ENCODE measurements around the gene FAM168A. TPM values are rescaled to one million over a fixed set of nuclear protein-coding genes. Genes with fewer than 3 reads are reported as not detected.

Gene FAM168A
- total RNA-seq, 1 donor from 2014 or later, result 21.4 TPM

GRCh38 chr11:73518195-73518594, 79.7 kb downstream of the FAM168A start:
- no peaks in the 10 kb centered on the region for H3K9me3 ChIP-seq
- no peaks in the 10 kb centered on the region for H3K36me3 ChIP-seq
- TF ChIP-seq POLR2A (IDR thresholded peaks at IDR 0.05) (no peak), CTCF (IDR thresholded peaks at IDR 0.05) (no peak), POLR2AphosphoS5 (IDR thresholded peaks at IDR 0.05; ENCODE audit: insufficient read depth in 1 of 2, low read depth in 1 of 2) (no peak)
- H3K4me3 ChIP-seq, result no peak overlapping the region
- intact Hi-C loops (cut with DNase I), result no loop called here
- H3K4me1 ChIP-seq, result no peaks in the 10 kb centered on the region
- H3K27ac ChIP-seq, result no peak overlapping the region
- no peak for DNase-seq (ENCODE audit: extremely low spot score in 2 of 2)
- H3K27me3 ChIP-seq, result no peaks in the 10 kb centered on the region

GRCh38 chr11:73516080-73516479, 81.8 kb downstream of the FAM168A start:
- H3K27ac ChIP-seq, result no peak overlapping the region
- no peaks in the 10 kb centered on the region for H3K4me1 ChIP-seq
- no peaks in the 10 kb centered on the region for H3K36me3 ChIP-seq
- H3K27me3 ChIP-seq, result no peaks in the 10 kb centered on the region
- TF ChIP-seq CTCF (IDR thresholded peaks at IDR 0.05) (no peak), POLR2AphosphoS5 (IDR thresholded peaks at IDR 0.05; ENCODE audit: insufficient read depth in 1 of 2, low read depth in 1 of 2) (no peak), POLR2A (IDR thresholded peaks at IDR 0.05) (no peak)
- no peak overlapping the region for H3K4me3 ChIP-seq
- intact Hi-C loops (cut with DNase I), result no loop called here
- H3K9me3 ChIP-seq, result no peaks in the 10 kb centered on the region
- no peak for DNase-seq (ENCODE audit: extremely low spot score in 2 of 2)

- no peak overlapping the region for H3K4me3 ChIP-seq
- no peaks in the 10 kb centered on the region for H3K36me3 ChIP-seq
- no peak overlapping the region for H3K27ac ChIP-seq
- intact Hi-C loops (cut with DNase I), result no loop called here
- no peaks in the 10 kb centered on the region for H3K4me1 ChIP-seq
- DNase-seq (ENCODE audit: extremely low spot score in 2 of 2), result no peak
- TF ChIP-seq POLR2AphosphoS5 (IDR thresholded peaks at IDR 0.05; ENCODE audit: insufficient read depth in 1 of 2, low read depth in 1 of 2) (no peak), POLR2A (IDR thresholded peaks at IDR 0.05) (no peak), CTCF (IDR thresholded peaks at IDR 0.05) (no peak)
- H3K9me3 ChIP-seq, result no peaks in the 10 kb centered on the region
- no peaks in the 10 kb centered on the region for H3K27me3 ChIP-seq
Observed at GRCh38 chr11:73513707-73514106, 84.2 kb downstream of the FAM168A start.

- no peak overlapping the region for H3K4me3 ChIP-seq
- no peak for DNase-seq (ENCODE audit: extremely low spot score in 2 of 2)
- no peak overlapping the region for H3K27ac ChIP-seq
- no peaks in the 10 kb centered on the region for H3K27me3 ChIP-seq
- intact Hi-C loops (cut with DNase I), result no loop called here
- TF ChIP-seq CTCF (IDR thresholded peaks at IDR 0.05), result no peak
- TF ChIP-seq POLR2AphosphoS5 (IDR thresholded peaks at IDR 0.05; ENCODE audit: insufficient read depth in 1 of 2, low read depth in 1 of 2), result no peak
- TF ChIP-seq POLR2A (IDR thresholded peaks at IDR 0.05), result no peak
- H3K4me1 ChIP-seq, result no peaks in the 10 kb centered on the region
- H3K36me3 ChIP-seq, result no peaks in the 10 kb centered on the region
- no peaks in the 10 kb centered on the region for H3K9me3 ChIP-seq
Observed at GRCh38 chr11:73510877-73511276, 87.0 kb downstream of the FAM168A start.

- Histone ChIP-seq H3K36me3 (no peaks in the 10 kb centered on the region), H3K27me3 (no peaks in the 10 kb centered on the region), H3K27ac (no peak overlapping the region), H3K4me3 (no peak overlapping the region), H3K9me3 (no peaks in the 10 kb centered on the region), H3K4me1 (no peaks in the 10 kb centered on the region)
- no peak for DNase-seq (ENCODE audit: extremely low spot score in 2 of 2)
- TF ChIP-seq POLR2AphosphoS5 (IDR thresholded peaks at IDR 0.05; ENCODE audit: insufficient read depth in 1 of 2, low read depth in 1 of 2), result no peak
- no peak for TF ChIP-seq POLR2A (IDR thresholded peaks at IDR 0.05)
- no peak for TF ChIP-seq CTCF (IDR thresholded peaks at IDR 0.05)
- intact Hi-C loops (cut with DNase I), result no loop called here
Observed at GRCh38 chr11:73510106-73510505, 87.8 kb downstream of the FAM168A start.
